ENCODE results near the gene FCER1A.

FCER1A gene

GRCh38 chr1:159282118-159282517 is 20.0 kb upstream of the FCER1A start:
- no peak overlapping the region for H3K27ac ChIP-seq
- TF ChIP-seq ZFX (IDR thresholded peaks at IDR 0.05; ENCODE audit: borderline replicate concordance) (no peak), CTCF (IDR thresholded peaks at IDR 0.05) (no peak)

GRCh38 chr1:159289060-159289459 is 13.1 kb upstream of the FCER1A start:
- H3K27ac ChIP-seq: no peak overlapping the region
- no peak for TF ChIP-seq CTCF (IDR thresholded peaks at IDR 0.05)
- TF ChIP-seq ZFX (IDR thresholded peaks at IDR 0.05; ENCODE audit: borderline replicate concordance): no peak

GRCh38 chr1:159291424-159291823 is 10.7 kb upstream of the FCER1A start:
- TF ChIP-seq CTCF (IDR thresholded peaks at IDR 0.05) (no peak), ZFX (IDR thresholded peaks at IDR 0.05; ENCODE audit: borderline replicate concordance) (no peak)
- no peak overlapping the region for H3K27ac ChIP-seq

- TF ChIP-seq ZFX (IDR thresholded peaks at IDR 0.05; ENCODE audit: borderline replicate concordance) (no peak), CTCF (IDR thresholded peaks at IDR 0.05) (no peak)
- no peak overlapping the region for H3K27ac ChIP-seq
These were observed 5.3 kb upstream of the FCER1A start for GRCh38 chr1:159296706-159297375.

- H3K27ac ChIP-seq: no peak overlapping the region
- no peak for TF ChIP-seq ZFX (IDR thresholded peaks at IDR 0.05; ENCODE audit: borderline replicate concordance)
- TF ChIP-seq CTCF (IDR thresholded peaks at IDR 0.05): no peak
These were observed 2.0 kb upstream of the FCER1A start for GRCh38 chr1:159300146-159300545.

GRCh38 chr1:159307346-159308020 is 5.3 kb downstream of the FCER1A start:
- H3K27ac ChIP-seq: no peak overlapping the region
- TF ChIP-seq ZFX (IDR thresholded peaks at IDR 0.05; ENCODE audit: borderline replicate concordance): no peak
- no peak for TF ChIP-seq CTCF (IDR thresholded peaks at IDR 0.05)

GRCh38 chr1:159311679-159312078 is 9.5 kb downstream of the FCER1A start:
- H3K27ac ChIP-seq: no peak overlapping the region
- no peak for TF ChIP-seq ZFX (IDR thresholded peaks at IDR 0.05; ENCODE audit: borderline replicate concordance)
- no peak for TF ChIP-seq CTCF (IDR thresholded peaks at IDR 0.05)

Measured in 22Rv1 (cell line).